ENCODE results near the gene GPATCH8. TPM values are rescaled to one million over a fixed set of nuclear protein-coding genes. Genes with fewer than 3 reads are reported as not detected.

Gene GPATCH8
- total RNA-seq, 4 donors from 2014 or later: 31.3 to 63.9 (median 43.4) TPM

DNA sequence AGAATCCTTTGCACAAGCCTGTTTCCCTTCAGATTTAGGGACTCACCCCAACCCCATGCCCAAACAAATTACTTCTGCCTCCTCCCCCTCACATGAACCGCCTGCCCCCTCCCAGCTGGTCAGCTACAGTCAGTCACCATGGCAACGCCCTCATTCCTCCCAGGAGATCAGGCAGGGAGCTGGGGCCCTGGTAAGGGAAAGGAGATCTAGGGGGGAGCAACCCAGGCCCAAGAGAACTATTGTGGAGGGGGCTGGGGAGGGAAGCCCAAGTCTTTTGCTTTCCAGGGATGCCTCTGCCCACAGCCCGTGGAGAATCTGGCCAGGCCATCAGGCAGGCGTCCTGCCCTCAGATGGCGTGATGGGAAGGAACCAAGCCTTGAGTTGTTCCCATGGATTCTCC, 142.4 kb downstream of the GPATCH8 start:
- H3K4me3 ChIP-seq: no peak overlapping the region
- no peak for DNase-seq (ENCODE audit: low spot score in 2 of 2)
- H3K4me1 ChIP-seq: peaks cover 19% of the 10 kb centered on the region
- H3K27me3 ChIP-seq: peaks cover 6% of the 10 kb centered on the region
- no peak overlapping the region for H3K27ac ChIP-seq
- 64% methylated on average over 4 of the region's 5 CpGs for WGBS
- H3K36me3 ChIP-seq: no peaks in the 10 kb centered on the region
- no peaks in the 10 kb centered on the region for H3K9me3 ChIP-seq
- TF ChIP-seq POLR2A (IDR thresholded peaks at IDR 0.05) (no peak), CTCF (IDR thresholded peaks at IDR 0.05) (no peak), POLR2AphosphoS5 (IDR thresholded peaks at IDR 0.05) (no peak), EP300 (IDR thresholded peaks at IDR 0.05) (no peak)

- TF ChIP-seq EP300 (IDR thresholded peaks at IDR 0.05) (no peak), POLR2A (IDR thresholded peaks at IDR 0.05) (no peak), CTCF (IDR thresholded peaks at IDR 0.05) (no peak), POLR2AphosphoS5 (IDR thresholded peaks at IDR 0.05) (no peak)
- Histone ChIP-seq H3K27me3 (peaks cover 6% of the 10 kb centered on the region), H3K4me1 (peaks cover 19% of the 10 kb centered on the region), H3K36me3 (no peaks in the 10 kb centered on the region), H3K4me3 (no peak overlapping the region), H3K27ac (no peak overlapping the region), H3K9me3 (no peaks in the 10 kb centered on the region)
- no peak for DNase-seq (ENCODE audit: low spot score in 2 of 2)
- WGBS: 53% methylated on average over 6 of the region's 6 CpGs
Observed at GRCh38 chr17:44360144-44360533, 143.1 kb downstream of the GPATCH8 start.

DNA sequence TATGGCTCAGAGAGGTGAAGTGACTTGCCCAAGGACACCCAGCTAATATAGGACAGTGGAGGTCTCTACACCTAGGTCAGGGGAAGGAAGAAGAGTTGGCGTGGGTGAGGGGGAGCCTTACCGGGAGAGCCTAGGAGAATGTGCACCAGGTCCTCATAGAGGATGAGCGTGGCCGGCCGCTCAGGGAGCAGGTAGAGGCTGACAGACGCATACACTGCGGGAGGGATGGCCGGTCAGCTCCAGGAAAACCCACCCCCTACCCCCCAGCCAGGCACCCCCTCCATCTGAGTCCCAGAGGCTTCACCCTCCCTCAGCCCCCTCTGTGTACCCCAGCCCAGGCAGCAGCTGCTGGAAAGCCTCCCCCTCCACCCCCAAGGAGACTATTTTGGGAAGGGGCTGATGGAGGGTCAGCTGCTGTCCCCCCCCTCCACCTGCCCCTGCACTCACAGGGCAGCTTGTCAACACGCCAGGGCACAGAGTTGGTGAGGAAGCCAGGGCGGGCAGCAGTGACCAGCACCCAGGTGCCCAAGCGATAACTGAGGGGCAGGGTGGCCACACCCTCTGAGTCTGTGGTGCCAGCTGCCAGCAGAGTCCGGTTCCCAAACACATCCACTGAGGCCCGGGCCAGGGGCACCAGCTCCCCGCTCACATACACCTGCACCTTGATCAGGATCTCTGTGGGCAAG, 143.6 kb downstream of the GPATCH8 start:
- DNase-seq (ENCODE audit: low spot score in 2 of 2): no peak
- Histone ChIP-seq H3K4me3 (no peak overlapping the region), H3K36me3 (no peaks in the 10 kb centered on the region), H3K27ac (no peak overlapping the region), H3K4me1 (peaks cover 20% of the 10 kb centered on the region), H3K9me3 (no peaks in the 10 kb centered on the region), H3K27me3 (peaks cover 6% of the 10 kb centered on the region)
- no peak for TF ChIP-seq CTCF (IDR thresholded peaks at IDR 0.05)
- WGBS: 71% methylated on average over 8 of the region's 14 CpGs

DNA sequence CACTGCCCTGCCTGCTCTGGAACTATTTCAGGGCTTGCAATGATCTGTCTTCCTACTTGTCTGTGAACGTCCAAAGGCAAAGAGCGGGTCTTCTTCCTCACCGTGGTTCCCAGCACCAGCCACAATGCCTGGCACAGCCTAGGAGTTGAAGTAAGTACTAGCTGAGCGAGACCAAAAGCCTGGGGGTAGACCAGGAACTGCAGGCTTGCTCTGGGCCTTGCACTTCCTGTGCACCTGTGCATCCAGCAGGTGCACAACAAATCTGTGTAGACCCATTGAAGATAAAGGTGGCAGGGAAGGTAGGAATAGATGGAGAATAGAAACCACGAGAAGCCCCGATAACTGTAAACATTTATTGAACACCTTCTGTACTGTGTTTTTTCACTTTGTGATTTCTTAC, 144.2 kb downstream of the GPATCH8 start:
- no peak for DNase-seq (ENCODE audit: low spot score in 2 of 2)
- 65% methylated on average over 6 of the region's 6 CpGs for WGBS
- Histone ChIP-seq H3K27me3 (peaks cover 6% of the 10 kb centered on the region), H3K4me1 (peaks cover 21% of the 10 kb centered on the region), H3K4me3 (no peak overlapping the region), H3K36me3 (no peaks in the 10 kb centered on the region), H3K27ac (no peak overlapping the region), H3K9me3 (no peaks in the 10 kb centered on the region)
- TF ChIP-seq POLR2A (IDR thresholded peaks at IDR 0.05): no peak
- no peak for TF ChIP-seq POLR2AphosphoS5 (IDR thresholded peaks at IDR 0.05)

GRCh38 chr17:44358066-44358465, 145.1 kb downstream of the GPATCH8 start:
- Histone ChIP-seq H3K27ac (no peak overlapping the region), H3K27me3 (peaks cover 6% of the 10 kb centered on the region), H3K4me3 (no peak overlapping the region), H3K4me1 (peaks cover 19% of the 10 kb centered on the region), H3K9me3 (no peaks in the 10 kb centered on the region), H3K36me3 (peaks cover 4% of the 10 kb centered on the region)
- WGBS: 82% methylated on average over 9 of the region's 9 CpGs
- DNase-seq (ENCODE audit: low spot score in 2 of 2): peak in 1 of 2 donors; percentile 64
- TF ChIP-seq POLR2A (IDR thresholded peaks at IDR 0.05) (no peak), EP300 (IDR thresholded peaks at IDR 0.05) (no peak), POLR2AphosphoS5 (IDR thresholded peaks at IDR 0.05) (no peak), CTCF (IDR thresholded peaks at IDR 0.05) (no peak)

DNA sequence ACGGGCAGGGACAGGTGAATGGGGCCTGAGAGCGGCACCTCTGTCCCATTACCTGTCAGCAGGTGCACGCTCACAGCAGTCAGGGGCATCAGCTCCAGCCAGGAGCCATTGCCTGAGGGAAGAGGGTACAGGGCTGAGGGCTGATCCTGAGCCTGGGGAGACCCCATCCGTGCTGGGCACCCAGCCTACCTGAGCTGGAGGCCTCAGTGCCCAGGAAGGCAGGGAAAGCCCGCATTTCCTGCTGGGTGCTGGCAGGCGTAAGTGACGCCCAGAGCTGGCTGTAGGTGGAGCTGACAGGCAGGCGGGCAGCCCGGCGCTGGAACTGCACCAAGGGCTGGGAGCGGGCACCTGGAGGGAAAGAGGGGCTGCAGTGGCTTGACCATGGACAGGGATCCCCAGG, 147.0 kb downstream of the GPATCH8 start:
- Histone ChIP-seq H3K9me3 (no peaks in the 10 kb centered on the region), H3K27ac (no peak overlapping the region), H3K36me3 (peaks cover 22% of the 10 kb centered on the region), H3K27me3 (no peaks in the 10 kb centered on the region), H3K4me1 (peaks cover 10% of the 10 kb centered on the region), H3K4me3 (no peak overlapping the region)
- 81% methylated on average over 7 of the region's 11 CpGs for WGBS
- TF ChIP-seq EP300 (IDR thresholded peaks at IDR 0.05): no peak
- no peak for TF ChIP-seq CTCF (IDR thresholded peaks at IDR 0.05)
- peak in 1 of 2 donors; percentile 63 for DNase-seq (ENCODE audit: low spot score in 2 of 2)
